Endothelial cell of umbilical vein (primary cell): ENCODE data around the gene KCNJ15. TPM values are rescaled to one million over a fixed set of nuclear protein-coding genes. Genes with fewer than 3 reads are reported as not detected.

ENCODE experiments used
- BruUV-seq: library from RNA; stranded (reverse); fragments of 400-500 nt; replicated peaks from 2 replicates; lab custom pipeline; 2021; lab: Mats Ljungman, UMichigan
- CTCF ChIA-PET: fragments of 300-600, 350-600 bp; sonication (Branson Sonifier 250); formaldehyde crosslinking; loops from one replicate; lab custom pipeline; 2021; ENCODE audit warnings: antibody characterized with exemption, inconsistent platforms; lab: Charles Lee
- POLR2A ChIA-PET: fragments of 300-600, 350-600 bp; sonication (Branson Sonifier 250); formaldehyde crosslinking; loops from one replicate; lab custom pipeline; 2021; ENCODE audit warnings: antibody characterized with exemption, inconsistent platforms; lab: Charles Lee
- DNase-seq: peaks from one replicate; pipeline ENCODE4 v3.0.0-alpha.2; 2011; ENCODE audit warnings: low read depth, low spot score
- FAIRE-seq: peaks from 2 replicates; lab custom pipeline; 2011; peaks lifted over from hg19 to GRCh38; lab: Jason Lieb, UNC
- H2AFZ ChIP-seq: 2 replicates; pipeline ENCODE4 v1.6.0; 2012; ENCODE audit warnings: low read depth, low read length, control low read depth, inconsistent platforms
- H3K27ac ChIP-seq: 2 replicates; pipeline ENCODE4 v1.5.1; 2011; ENCODE audit warnings: low read depth, mild to moderate bottlenecking, control low read depth, low read length, moderate library complexity; ENCODE audit not compliant: insufficient read depth
- H3K27me3 ChIP-seq, 2 experiments: 2 replicates each; pipeline versions ENCODE4 v1.6.0 to v1.6.1; 2011; ENCODE audit warnings: low read length in 2 of 2, mixed read lengths in 1 of 2; ENCODE audit not compliant: control insufficient read depth in 2 of 2, insufficient read depth in 2 of 2
- H3K36me3 ChIP-seq, 2 experiments: 2 replicates in 1 of 2; 3 replicates in 1 of 2; pipeline ENCODE4 v1.5.1; 2011; ENCODE audit warnings: low read length in 2 of 2, mild to moderate bottlenecking in 1 of 2, moderate library complexity in 1 of 2; ENCODE audit not compliant: control insufficient read depth in 2 of 2, insufficient read depth in 2 of 2; ENCODE audit errors: extremely low read depth in 1 of 2
- H3K4me1 ChIP-seq: 3 replicates; pipeline ENCODE4 v1.5.1; 2011; ENCODE audit warnings: mild to moderate bottlenecking, low read length; ENCODE audit not compliant: control insufficient read depth, insufficient read depth; ENCODE audit errors: extremely low read depth
- H3K4me2 ChIP-seq: 2 replicates; pipeline ENCODE4 v1.6.1; 2011; ENCODE audit warnings: low read length, control low read depth, mixed read lengths; ENCODE audit not compliant: insufficient read depth
- H3K4me3 ChIP-seq, 3 experiments: fragments of 200-600 bp in 1 of 3; sonication (generic), shearing (Covaris generic) in 1 of 3; replicated peaks in 1 of 3; 2 replicates each; pipeline ENCODE4 v1.5.1; 2011 to 2016; ENCODE audit warnings: control low read depth in 3 of 3, low read length in 3 of 3, mild to moderate bottlenecking in 2 of 3, inconsistent platforms in 1 of 3, low read depth in 1 of 3, moderate library complexity in 1 of 3; ENCODE audit not compliant: insufficient read depth in 1 of 3
- H3K79me2 ChIP-seq: 2 replicates; pipeline ENCODE4 v1.6.0; 2012; ENCODE audit warnings: low read length, inconsistent platforms; ENCODE audit not compliant: control insufficient read depth, insufficient read depth
- H3K9ac ChIP-seq: replicated peaks from 2 replicates; pipeline ENCODE3; 2011; ENCODE audit warnings: low read length, control low read depth; ENCODE audit not compliant: insufficient read depth; ENCODE audit errors: extremely low read depth
- H3K9me1 ChIP-seq: replicated peaks from 3 replicates; pipeline ENCODE4 v1.6.0; 2011; ENCODE audit warnings: mild to moderate bottlenecking, low read length; ENCODE audit not compliant: control insufficient read depth, insufficient read depth; ENCODE audit errors: extremely low read depth
- H3K9me3 ChIP-seq: replicated peaks from 2 replicates; pipeline ENCODE4 v1.5.1; 2012; ENCODE audit warnings: low read length, inconsistent platforms; ENCODE audit not compliant: control insufficient read depth, insufficient read depth
- H4K20me1 ChIP-seq: replicated peaks from 2 replicates; pipeline ENCODE3; 2011; ENCODE audit warnings: mild to moderate bottlenecking, low read length; ENCODE audit not compliant: control insufficient read depth, insufficient read depth; ENCODE audit errors: extremely low read depth
- EZH2 ChIP-seq: IDR thresholded peaks from 2 replicates; pipeline ENCODE4 v1.6.1; 2012; ENCODE audit warnings: borderline replicate concordance, low read depth, mild to moderate bottlenecking, moderate library complexity, low read length, inconsistent platforms; ENCODE audit not compliant: severe bottlenecking
- FOS ChIP-seq: IDR thresholded peaks from 2 replicates; pipeline ENCODE4 v1.6.1; 2011; ENCODE audit warnings: mild to moderate bottlenecking, low read length, moderate library complexity, borderline replicate concordance; ENCODE audit not compliant: insufficient read depth
- GATA2 ChIP-seq: IDR thresholded peaks from 2 replicates; pipeline ENCODE4 v1.7.0; 2011; ENCODE audit warnings: low read depth, mild to moderate bottlenecking, moderate library complexity, mixed read lengths, low read length; ENCODE audit not compliant: insufficient read length, insufficient read depth
- JUN ChIP-seq: IDR thresholded peaks from 2 replicates; pipeline ENCODE4 v1.6.1; 2011; ENCODE audit warnings: borderline replicate concordance, low read depth; ENCODE audit not compliant: insufficient read length, insufficient read depth
- MYC ChIP-seq: IDR thresholded peaks from one replicate; pipeline ENCODE4 v1.6.1; 2011; ENCODE audit warnings: mild to moderate bottlenecking, low read depth, low read length
- POLR2A ChIP-seq: IDR thresholded peaks from 2 replicates; pipeline ENCODE4 v1.6.1; 2012; ENCODE audit warnings: low read depth, mild to moderate bottlenecking, control low read depth, low read length
- POLR2AphosphoS5 ChIP-seq: IDR thresholded peaks from 2 replicates; pipeline ENCODE4 v1.6.1; 2012; ENCODE audit warnings: low read depth, mild to moderate bottlenecking, control low read depth, low read length, moderate library complexity; ENCODE audit not compliant: insufficient read depth
- dilution Hi-C: fragments of 300-500 bp; cut with MboI; formaldehyde crosslinking; loops from one replicate; pipeline ENCODE4 v1.15.0; 2019; ENCODE audit warnings: low sequenced_read_pairs; ENCODE audit not compliant: extremely low pct_ligation_motif_present
- intact Hi-C: fragments of 100-400 bp; cut with micrococcal nuclease; formaldehyde crosslinking; loops from one replicate; pipeline ENCODE4 v1.10.0; 2022
- polyA plus RNA-seq, 4 experiments: library from polyadenylated mRNA; depleted of rRNA in 3 of 4; stranded (reverse) in 3 of 4; unstranded in 1 of 4; fragments of >200 nt; gene quantifications; 2 replicates each; pipeline versions ENCODE4 v1.2.1 to v1.2.3, GENCODE V29; 2011 to 2012; ENCODE audit warnings: missing spikeins in 1 of 4
- total RNA-seq: library from RNA; stranded (reverse); gene quantifications from 2 replicates; pipeline ENCODE4 v1.2.3, GENCODE V29; 2021
- TF ChIP-seq, protein P1 (sequence below), 2 donors: IDR thresholded peaks; 1 replicate in 1 of 2; 2 replicates in 1 of 2; pipeline ENCODE4 v1.5.1; 2011; ENCODE audit warnings: low read length in 2 of 2, mild to moderate bottlenecking in 2 of 2, moderate library complexity in 2 of 2, control low read depth in 1 of 2, inconsistent platforms in 1 of 2, low read depth in 1 of 2; ENCODE audit not compliant: insufficient read depth in 1 of 2; ENCODE audit errors: extremely low read depth in 1 of 2
- TF ChIP-seq, protein P2 (sequence below): IDR thresholded peaks from 2 replicates; pipeline ENCODE4 v1.6.1; 2011; ENCODE audit not compliant: insufficient read depth, insufficient read length

KCNJ15 gene
- total and polyA plus RNA-seq, 2 donors (not counting 3 experiments of a cell fraction or from before 2014, with no cell fraction given) = 1.4 to 1.5 TPM

DNA sequence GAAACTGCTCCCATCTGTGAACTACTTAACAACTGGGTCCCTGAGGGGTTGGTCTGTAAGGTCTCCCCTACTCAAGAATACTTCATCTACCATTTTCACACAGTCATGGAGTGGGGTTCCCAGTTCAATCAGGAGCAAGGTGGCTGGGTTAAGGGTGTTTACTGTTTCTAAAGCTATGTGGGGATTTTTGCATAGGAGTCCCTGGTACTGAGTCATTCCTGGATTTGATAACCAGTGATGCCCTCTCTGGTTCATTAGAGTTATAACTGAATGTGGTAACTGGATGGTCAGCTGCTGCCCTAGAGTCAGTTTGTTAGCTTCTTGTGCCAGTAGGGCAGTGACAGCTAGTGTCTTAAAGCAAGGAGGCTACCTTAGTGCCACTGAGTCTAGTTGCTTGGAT, 29.4 kb upstream of the KCNJ15 start:
- ChIA-PET CTCF (interaction anchor here (1.0 to 3.8 kb wide), 5 partner anchors 8 to 125 kb away, joined by 3 to 24 read pairs (median 6); no protein-coding TSS in a partner anchor), POLR2A (no interaction called here)
- Histone ChIP-seq H3K9me1 (no peaks in the 10 kb centered on the region), H3K36me3 (no peaks in the 10 kb centered on the region), H3K79me2 (no peaks in the 10 kb centered on the region), H3K27ac (no peak overlapping the region), H3K4me2 (no peak overlapping the region), H3K9ac (no peak overlapping the region), H3K27me3 (no peaks in the 10 kb centered on the region), H3K9me3 (peaks cover 8% of the 10 kb centered on the region), H4K20me1 (no peaks in the 10 kb centered on the region), H3K4me1 (no peaks in the 10 kb centered on the region), H3K4me3 (no peak overlapping the region), H2AFZ (no peak overlapping the region)
- intact Hi-C loops (no loop called here), dilution Hi-C loops (no loop called here)
- no peak for DNase-seq
- TF ChIP-seq, protein P1, sequence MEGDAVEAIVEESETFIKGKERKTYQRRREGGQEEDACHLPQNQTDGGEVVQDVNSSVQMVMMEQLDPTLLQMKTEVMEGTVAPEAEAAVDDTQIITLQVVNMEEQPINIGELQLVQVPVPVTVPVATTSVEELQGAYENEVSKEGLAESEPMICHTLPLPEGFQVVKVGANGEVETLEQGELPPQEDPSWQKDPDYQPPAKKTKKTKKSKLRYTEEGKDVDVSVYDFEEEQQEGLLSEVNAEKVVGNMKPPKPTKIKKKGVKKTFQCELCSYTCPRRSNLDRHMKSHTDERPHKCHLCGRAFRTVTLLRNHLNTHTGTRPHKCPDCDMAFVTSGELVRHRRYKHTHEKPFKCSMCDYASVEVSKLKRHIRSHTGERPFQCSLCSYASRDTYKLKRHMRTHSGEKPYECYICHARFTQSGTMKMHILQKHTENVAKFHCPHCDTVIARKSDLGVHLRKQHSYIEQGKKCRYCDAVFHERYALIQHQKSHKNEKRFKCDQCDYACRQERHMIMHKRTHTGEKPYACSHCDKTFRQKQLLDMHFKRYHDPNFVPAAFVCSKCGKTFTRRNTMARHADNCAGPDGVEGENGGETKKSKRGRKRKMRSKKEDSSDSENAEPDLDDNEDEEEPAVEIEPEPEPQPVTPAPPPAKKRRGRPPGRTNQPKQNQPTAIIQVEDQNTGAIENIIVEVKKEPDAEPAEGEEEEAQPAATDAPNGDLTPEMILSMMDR (IDR thresholded peaks at IDR 0.05; ENCODE audit: extremely low read depth in 1 of 2, insufficient read depth in 1 of 2, low read depth in 1 of 2, low read length in 2 of 2) = no peak
- TF ChIP-seq EZH2 = no peak
- TF ChIP-seq GATA2 = no peak
- TF ChIP-seq POLR2AphosphoS5 = no peak
- TF ChIP-seq JUN = no peak
- TF ChIP-seq POLR2A = no peak
- TF ChIP-seq FOS = no peak
- TF ChIP-seq, protein P2, sequence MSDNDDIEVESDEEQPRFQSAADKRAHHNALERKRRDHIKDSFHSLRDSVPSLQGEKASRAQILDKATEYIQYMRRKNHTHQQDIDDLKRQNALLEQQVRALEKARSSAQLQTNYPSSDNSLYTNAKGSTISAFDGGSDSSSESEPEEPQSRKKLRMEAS = no peak
- no peak for TF ChIP-seq MYC
- BruUV-seq = no TSS peak
- no peak for FAIRE-seq
